ENCODE results near the gene TMEM120A. TPM values are rescaled to one million over a fixed set of nuclear protein-coding genes. Genes with fewer than 3 reads are reported as not detected.

TMEM120A gene
- total and polyA plus RNA-seq, 2 experiments from 2014 or later, result 50.7 to 91.1 TPM

DNA sequence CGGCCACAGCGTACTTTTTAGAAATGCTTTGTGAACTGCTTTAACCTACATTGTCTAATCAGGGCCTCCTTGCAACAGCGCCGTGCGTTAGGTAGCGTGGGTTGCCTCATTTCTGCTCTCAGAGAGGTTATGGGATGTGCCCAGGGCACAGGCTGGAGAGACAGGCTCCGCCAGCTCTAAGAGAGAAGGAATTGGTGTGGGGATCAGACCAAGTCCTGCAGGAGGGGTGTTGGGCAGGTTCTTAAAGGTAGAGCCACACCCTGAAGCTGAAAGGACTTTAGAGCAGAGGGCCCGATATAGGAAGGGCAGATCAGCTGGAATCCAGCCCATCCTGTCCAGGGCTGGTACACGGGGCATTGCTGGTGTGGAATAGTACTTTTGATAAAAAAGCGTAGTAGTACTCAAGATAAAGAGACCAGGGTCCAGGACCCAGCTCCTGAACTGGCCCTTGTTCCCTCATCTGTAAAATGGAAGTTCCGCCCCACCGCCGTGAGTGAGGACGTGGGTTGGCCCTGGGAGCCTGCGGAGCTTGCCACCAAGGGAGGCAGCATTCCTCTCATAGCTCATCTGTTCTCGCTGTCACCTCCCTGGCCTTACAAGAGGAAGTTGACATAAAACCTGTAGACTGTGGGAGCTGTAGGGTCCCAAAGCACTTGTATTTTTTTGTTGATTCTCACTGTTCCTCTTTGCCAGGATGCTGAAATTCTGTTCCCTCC lies 37.2 kb downstream of the TMEM120A start:
- H3K9me2 ChIP-seq (replicated peaks; ENCODE audit: insufficient read depth), result no peaks in the 10 kb centered on the region
- no peak overlapping the region for H3K4me3 ChIP-seq
- no peaks in the 10 kb centered on the region for H3K36me3 ChIP-seq (replicated peaks; ENCODE audit: insufficient read depth, low read depth)
- peaks cover 14% of the 10 kb centered on the region for H3K79me2 ChIP-seq
- no peaks in the 10 kb centered on the region for H3K9me3 ChIP-seq (ENCODE audit: low read depth)
- 74% methylated on average over 16 of the region's 16 CpGs for WGBS (ENCODE audit: low lambda C conversion rate, missing lambda C conversion rate)
- TF ChIP-seq EZH2phosphoT487 (IDR thresholded peaks at IDR 0.05; ENCODE audit: low read depth, severe bottlenecking, unreplicated experiment) (no peak), EZH2 (IDR thresholded peaks at IDR 0.05; ENCODE audit: borderline replicate concordance) (no peak)
- TF ChIP-seq, protein P1, sequence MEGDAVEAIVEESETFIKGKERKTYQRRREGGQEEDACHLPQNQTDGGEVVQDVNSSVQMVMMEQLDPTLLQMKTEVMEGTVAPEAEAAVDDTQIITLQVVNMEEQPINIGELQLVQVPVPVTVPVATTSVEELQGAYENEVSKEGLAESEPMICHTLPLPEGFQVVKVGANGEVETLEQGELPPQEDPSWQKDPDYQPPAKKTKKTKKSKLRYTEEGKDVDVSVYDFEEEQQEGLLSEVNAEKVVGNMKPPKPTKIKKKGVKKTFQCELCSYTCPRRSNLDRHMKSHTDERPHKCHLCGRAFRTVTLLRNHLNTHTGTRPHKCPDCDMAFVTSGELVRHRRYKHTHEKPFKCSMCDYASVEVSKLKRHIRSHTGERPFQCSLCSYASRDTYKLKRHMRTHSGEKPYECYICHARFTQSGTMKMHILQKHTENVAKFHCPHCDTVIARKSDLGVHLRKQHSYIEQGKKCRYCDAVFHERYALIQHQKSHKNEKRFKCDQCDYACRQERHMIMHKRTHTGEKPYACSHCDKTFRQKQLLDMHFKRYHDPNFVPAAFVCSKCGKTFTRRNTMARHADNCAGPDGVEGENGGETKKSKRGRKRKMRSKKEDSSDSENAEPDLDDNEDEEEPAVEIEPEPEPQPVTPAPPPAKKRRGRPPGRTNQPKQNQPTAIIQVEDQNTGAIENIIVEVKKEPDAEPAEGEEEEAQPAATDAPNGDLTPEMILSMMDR (IDR thresholded peaks at IDR 0.05; ENCODE audit: poor library complexity), result no peak
- peak; percentile 59 for DNase-seq (ENCODE audit: low spot score)
- peaks cover 18% of the 10 kb centered on the region for H3K4me1 ChIP-seq (ENCODE audit: insufficient read depth)
- no peaks in the 10 kb centered on the region for H4K20me1 ChIP-seq (ENCODE audit: insufficient read depth, poor library complexity, severe bottlenecking)
- peak overlapping the region; percentile 57 for H3K4me2 ChIP-seq
- no peak overlapping the region for H2AFZ ChIP-seq
- H3K27ac ChIP-seq, result peak overlapping the region; percentile 79
- H3K27me3 ChIP-seq, result no peaks in the 10 kb centered on the region

DNA sequence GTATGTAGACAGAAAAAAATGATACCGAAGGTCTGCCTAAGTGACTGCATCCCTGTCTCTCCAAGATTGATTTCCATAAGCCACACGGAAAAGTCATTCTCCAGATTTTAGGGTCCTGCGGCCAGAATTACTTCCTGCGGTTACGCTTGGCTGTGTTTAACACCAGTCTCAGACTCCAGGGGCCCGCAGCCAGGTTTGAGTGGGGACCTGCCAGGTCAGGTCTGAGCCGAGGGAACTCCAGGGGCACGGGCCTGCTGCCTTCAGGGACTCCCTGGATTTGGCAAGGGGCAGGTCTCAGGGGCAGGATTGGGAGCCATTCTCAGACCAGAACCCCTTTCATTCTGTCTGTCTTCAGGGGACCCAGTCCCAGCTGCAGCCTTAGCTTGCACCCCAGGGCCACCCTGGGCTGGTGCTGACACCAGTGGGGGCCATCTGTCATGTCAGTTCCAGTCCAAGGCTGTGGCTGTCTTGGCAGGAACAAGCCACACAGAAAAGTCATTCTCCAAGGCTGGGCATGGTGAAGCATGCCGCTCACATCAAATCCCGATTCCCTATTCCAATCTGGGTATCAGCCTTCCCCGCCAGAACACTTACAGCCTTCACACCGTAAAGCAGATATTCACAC lies 39.0 kb downstream of the TMEM120A start:
- Histone ChIP-seq H2AFZ (no peak overlapping the region), H3K79me2 (peaks cover 17% of the 10 kb centered on the region), H3K9me2 (replicated peaks; ENCODE audit: insufficient read depth) (no peaks in the 10 kb centered on the region), H3K27me3 (no peaks in the 10 kb centered on the region), H3K9me3 (ENCODE audit: low read depth) (no peaks in the 10 kb centered on the region), H3K4me3 (no peak overlapping the region), H3K27ac (no peak overlapping the region), H3K36me3 (replicated peaks; ENCODE audit: insufficient read depth, low read depth) (no peaks in the 10 kb centered on the region), H4K20me1 (ENCODE audit: insufficient read depth, poor library complexity, severe bottlenecking) (no peaks in the 10 kb centered on the region), H3K4me1 (ENCODE audit: insufficient read depth) (peaks cover 18% of the 10 kb centered on the region), H3K4me2 (no peak overlapping the region)
- no peak for TF ChIP-seq EZH2phosphoT487 (IDR thresholded peaks at IDR 0.05; ENCODE audit: low read depth, severe bottlenecking, unreplicated experiment)
- TF ChIP-seq EZH2 (IDR thresholded peaks at IDR 0.05; ENCODE audit: borderline replicate concordance), result no peak
- TF ChIP-seq, protein P1 (IDR thresholded peaks at IDR 0.05; ENCODE audit: poor library complexity), result no peak
- 94% methylated on average over 12 of the region's 12 CpGs for WGBS (ENCODE audit: low lambda C conversion rate, missing lambda C conversion rate)
- DNase-seq (ENCODE audit: low spot score), result no peak

DNA sequence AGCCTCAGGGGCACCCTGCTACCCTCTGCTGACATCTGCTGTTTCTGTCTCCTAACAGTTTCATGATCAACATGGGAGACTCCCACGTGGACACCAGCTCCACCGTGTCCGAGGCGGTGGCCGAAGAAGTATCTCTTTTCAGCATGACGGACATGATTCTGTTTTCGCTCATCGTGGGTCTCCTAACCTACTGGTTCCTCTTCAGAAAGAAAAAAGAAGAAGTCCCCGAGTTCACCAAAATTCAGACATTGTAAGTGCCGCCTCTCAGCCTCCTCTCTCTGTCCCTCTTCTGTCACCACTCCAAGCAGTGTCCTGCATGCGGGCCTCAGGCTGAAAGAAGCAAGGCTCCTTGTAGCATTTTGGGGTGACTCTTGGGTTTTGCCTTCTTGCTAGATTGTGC lies 40.5 kb downstream of the TMEM120A start:
- H3K27ac ChIP-seq, result no peak overlapping the region
- no peak overlapping the region for H3K4me2 ChIP-seq
- peaks cover 25% of the 10 kb centered on the region for H3K79me2 ChIP-seq
- H3K4me1 ChIP-seq (ENCODE audit: insufficient read depth), result peaks cover 15% of the 10 kb centered on the region
- 96% methylated on average over 11 of the region's 11 CpGs for WGBS (ENCODE audit: low lambda C conversion rate, missing lambda C conversion rate)
- H4K20me1 ChIP-seq (ENCODE audit: insufficient read depth, poor library complexity, severe bottlenecking), result no peaks in the 10 kb centered on the region
- H3K9me3 ChIP-seq (ENCODE audit: low read depth), result no peaks in the 10 kb centered on the region
- TF ChIP-seq EZH2 (IDR thresholded peaks at IDR 0.05; ENCODE audit: borderline replicate concordance), result no peak
- TF ChIP-seq, protein P1 (IDR thresholded peaks at IDR 0.05; ENCODE audit: poor library complexity), result no peak
- no peak for TF ChIP-seq EZH2phosphoT487 (IDR thresholded peaks at IDR 0.05; ENCODE audit: low read depth, severe bottlenecking, unreplicated experiment)
- H3K27me3 ChIP-seq, result no peaks in the 10 kb centered on the region
- no peaks in the 10 kb centered on the region for H3K36me3 ChIP-seq (replicated peaks; ENCODE audit: insufficient read depth, low read depth)
- no peak overlapping the region for H2AFZ ChIP-seq
- no peak for DNase-seq (ENCODE audit: low spot score)
- H3K9me2 ChIP-seq (replicated peaks; ENCODE audit: insufficient read depth), result no peaks in the 10 kb centered on the region
- no peak overlapping the region for H3K4me3 ChIP-seq

All from hepatocyte (in vitro differentiated cells).